HG02884 (cell line): ENCODE measurements around the gene ADAM12.
A peak's percentile ranks its signal among the peaks of the same experiment; 100 is the strongest.

Experiments
- ATAC-seq: cut with Tn5 transposase; IDR thresholded peaks from one replicate; pipeline ENCODE4 v1.9.1; 2021; ENCODE audit warnings: mild to moderate bottlenecking, moderate library complexity; ENCODE audit not compliant: unreplicated experiment

The ADAM12 gene

GRCh38 chr10:126036515-126036914 lies 351.8 kb downstream of the ADAM12 start:
- ATAC-seq: no peak

DNA sequence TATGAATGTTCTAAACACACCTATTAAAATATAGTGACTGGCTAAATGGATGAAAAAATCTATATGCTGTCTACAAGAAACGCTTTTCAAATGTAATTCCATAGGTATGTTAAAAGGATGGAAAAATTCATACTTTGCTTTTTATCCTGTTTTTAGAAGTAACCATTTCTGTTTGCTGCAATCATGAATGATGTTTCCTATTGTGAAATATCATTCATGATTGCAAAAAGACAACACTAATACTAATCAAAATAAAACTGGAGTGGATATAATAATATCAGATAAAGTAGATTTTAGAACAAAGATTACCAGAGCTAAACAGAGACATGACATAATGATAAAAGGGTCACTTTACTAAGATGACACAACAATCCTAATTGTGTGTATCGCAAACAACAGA lies 353.7 kb downstream of the ADAM12 start:
- no peak for ATAC-seq

DNA sequence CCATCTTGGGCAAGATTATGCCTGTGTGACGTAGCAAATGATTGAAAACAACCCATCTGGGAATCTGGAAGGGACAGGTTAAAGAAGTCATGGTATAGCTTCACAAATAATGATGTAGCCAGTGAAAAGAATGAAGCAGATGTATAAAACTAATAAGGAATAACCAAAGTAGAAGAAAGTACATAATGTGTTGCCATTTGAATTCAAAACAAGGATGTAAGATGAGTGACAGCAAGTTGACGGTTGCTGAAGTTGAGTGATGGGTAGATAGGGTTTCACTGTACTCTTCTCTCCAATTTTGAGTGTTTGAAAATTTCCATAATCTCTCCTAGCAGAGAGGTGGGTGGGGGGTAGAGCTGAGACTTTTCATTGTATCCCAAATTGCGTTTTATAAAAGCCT lies 358.3 kb downstream of the ADAM12 start:
- ATAC-seq: no peak

DNA sequence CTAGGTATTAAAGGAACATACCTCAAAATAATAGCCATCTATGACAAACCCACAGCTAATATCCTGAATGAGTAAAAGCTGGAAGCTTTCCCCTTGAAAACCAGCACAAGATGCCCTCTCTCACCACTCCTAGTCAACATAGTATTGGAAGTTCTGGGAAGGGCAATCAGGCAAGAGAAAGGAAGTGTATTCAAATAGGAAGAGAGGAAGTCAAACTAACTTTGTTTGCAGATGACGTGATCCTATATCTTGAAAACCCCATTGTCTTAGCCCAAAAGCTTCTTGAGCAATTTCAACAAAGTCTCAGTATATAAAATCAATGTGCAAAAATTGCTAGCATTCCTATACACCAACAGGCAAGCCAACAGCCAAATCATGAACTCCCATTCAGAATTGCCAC lies 360.6 kb downstream of the ADAM12 start:
- no peak for ATAC-seq

DNA sequence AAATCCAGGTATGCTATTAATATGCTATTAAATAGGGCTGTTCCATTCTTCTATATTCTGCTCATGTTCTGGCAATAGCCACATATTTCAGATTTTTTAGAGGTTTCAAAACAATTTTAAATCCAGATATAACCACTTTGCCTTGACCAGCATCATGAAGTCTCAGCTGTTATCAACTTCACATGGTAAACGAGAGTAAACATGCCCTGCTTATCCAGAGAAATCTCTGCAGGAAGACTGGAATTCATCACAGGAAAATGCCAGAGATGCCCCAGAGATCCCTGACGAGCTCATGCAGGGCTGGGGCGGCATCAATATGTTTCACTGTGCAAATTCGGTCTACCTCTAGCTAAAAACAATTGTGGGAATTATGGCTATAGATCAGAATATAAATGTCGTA lies 365.4 kb downstream of the ADAM12 start:
- ATAC-seq: no peak

DNA sequence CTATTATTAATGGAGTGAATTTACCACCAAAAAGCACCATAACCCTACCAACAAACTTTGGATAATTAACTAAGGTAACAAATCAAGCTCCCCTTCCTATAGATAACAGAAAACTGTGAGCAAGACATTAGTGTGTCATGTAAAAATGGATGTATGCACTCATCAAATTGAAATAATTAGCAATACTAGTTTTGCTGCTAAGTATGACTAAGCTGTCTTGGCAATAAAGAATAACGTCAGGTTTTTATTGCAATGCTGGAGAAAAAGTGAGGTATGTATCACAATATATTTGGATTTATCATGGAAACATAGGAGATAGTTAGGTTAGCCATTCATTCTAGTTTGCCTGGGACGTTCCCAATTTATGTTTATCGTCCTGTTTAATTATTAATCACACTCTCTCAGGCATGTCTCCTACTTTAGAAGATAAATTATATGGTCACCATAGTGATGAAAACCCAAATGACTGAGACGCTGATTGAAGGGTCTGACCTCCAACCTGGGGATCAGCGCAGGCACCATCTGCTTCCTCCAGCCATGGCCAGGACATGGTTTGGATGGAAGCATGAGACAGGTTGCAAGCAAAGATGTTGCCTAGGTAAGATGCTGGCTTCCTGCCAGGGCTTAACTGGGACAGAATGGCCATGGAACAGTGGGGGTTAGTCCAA lies 366.3 kb downstream of the ADAM12 start:
- no peak for ATAC-seq

DNA sequence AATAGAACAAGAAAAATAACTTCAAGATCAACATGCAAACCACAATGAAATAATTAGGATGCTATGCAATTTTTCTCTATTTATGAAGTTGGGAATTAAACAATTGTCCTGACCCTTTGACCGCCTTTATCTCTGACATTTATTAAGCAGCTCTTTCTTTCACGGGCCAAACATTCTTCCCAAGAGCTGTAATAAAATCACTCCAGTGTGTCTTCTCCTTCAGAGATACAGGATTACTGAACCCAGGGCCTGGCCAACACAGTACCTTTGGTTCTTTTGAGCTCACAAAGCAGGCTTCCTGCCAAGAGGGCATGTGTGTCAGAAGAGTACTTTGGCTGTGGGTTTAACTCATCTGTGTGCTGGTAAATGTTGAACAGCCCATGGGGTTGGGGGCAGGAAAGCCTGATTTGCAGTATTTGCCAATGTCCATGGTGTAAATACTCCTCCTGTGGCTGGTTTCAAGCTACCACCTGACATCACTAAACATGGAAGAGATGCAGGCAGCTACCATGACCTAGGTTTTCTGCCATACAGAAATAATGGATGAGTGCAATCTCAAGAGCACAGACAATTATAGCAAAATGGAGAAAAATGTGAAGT lies 370.2 kb downstream of the ADAM12 start:
- no peak for ATAC-seq

DNA sequence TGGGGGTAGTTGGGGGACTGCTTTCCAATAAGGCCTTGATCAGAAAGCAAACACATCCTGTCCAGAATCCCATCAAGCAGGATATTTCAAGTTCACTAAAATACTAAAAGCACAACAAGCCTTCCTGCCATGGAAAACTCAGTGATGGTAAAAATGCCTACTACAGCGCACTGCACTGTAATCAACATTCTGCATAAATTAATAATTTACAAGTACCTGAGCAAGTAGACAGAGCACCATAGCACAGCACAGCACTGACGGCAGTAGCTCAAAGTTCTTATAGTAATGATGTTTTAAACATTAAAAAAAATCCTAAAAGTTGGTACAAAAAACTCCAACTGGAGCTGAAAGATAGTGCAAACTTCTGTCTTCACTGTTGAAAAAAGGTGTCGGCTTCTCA lies 371.4 kb downstream of the ADAM12 start:
- no peak for ATAC-seq

GRCh38 chr10:126016156-126016805 lies 372.0 kb downstream of the ADAM12 start:
- no peak for ATAC-seq

DNA sequence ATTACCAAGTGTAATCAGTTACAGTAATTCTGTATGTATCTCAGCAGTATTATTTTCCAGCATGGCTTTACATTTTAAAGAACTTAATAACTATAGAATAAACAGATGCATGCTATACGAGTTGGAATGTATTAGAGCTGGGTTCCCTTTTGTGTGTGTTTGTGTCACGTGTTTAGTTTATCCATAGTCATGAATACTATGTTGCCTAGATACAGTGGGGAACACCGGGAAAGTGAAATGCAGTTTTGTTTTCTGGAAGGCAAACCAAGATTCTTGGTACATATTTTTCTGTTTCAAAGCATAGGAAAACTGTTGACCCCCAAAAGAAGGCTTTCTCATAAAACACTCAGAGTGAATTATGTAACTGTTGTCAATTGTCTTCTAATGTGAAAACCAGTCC lies 372.9 kb downstream of the ADAM12 start:
- no peak for ATAC-seq

DNA sequence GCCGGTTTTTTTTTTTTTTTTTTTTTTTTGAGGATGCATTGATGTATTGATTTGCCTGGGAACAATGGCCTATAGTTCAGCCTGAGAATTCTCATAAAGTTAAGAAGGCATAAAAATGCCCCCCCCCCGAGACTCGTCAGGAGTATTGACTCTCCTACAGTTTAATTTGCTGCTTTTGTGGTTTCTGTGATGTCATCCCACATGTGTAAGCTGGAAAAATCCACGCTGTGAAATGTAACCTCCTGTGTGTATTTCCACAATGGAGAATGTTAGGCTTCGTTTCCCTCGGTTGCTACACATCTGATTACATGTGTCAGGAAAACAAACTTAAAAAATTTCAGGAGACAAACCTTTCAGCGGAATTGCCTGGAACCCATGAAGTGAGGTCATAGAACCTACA lies 374.0 kb downstream of the ADAM12 start:
- no peak for ATAC-seq

- peak; percentile 82 for ATAC-seq
Measured at GRCh38 chr10:126013489-126014281, 374.6 kb downstream of the ADAM12 start.

DNA sequence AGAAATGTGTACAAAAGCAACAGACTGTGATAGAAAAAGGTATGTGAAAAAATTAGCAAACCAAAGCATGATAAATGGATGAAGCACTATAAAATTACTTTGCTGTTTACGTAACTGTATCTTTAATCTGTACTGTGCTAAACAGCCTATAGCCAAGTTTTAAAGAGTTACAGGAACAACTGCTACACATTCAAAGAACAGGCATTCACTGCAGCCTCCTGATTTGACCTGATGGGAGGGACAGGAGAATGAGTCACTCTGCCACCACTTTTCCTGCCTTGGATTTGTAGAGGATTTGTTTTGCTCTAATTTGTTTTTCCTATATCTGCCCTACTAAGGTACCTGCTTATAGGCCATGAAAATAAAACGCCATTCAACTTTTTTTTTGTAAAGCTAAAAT lies 375.8 kb downstream of the ADAM12 start:
- ATAC-seq: no peak

- ATAC-seq: no peak
Measured at GRCh38 chr10:126011995-126012394, 376.3 kb downstream of the ADAM12 start.

- no peak for ATAC-seq
Measured at GRCh38 chr10:126009650-126010049, 378.6 kb downstream of the ADAM12 start.

DNA sequence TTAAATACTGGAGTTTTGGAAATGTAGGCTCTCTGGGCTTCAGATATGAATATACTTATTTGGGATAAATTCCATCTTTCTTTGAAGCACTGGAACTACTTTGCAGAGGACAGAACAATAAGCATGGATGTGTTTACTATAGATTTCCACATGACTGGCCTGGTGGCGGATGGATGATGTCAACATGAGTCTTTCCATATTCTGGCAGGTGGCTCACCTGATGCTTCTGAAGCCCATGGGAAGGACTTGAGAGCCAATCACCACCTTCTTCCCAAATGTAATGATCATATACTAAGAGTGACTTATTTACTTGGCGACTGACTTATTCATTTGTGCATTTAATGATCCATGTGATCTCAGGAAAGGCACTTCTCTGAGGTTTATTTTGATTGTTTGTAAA lies 381.4 kb downstream of the ADAM12 start:
- no peak for ATAC-seq

DNA sequence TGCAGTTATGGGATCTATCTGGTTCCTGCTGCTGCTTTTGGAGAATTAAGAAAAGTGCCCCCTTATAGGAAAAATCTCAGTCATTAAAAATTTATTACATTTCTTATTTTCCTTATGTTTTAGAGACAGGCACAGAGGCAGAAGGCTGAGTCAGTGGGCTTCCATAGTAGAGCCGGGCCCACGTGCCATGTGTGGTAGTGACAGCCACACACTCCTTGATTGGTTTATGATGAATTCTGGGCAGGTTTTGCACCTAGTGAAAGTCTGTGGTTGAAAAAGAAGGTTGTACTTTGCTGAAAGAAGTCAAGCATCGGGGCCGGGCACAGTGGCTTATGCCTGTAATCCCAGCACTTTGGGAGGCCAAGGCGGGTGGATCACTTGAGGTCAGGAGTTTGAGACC lies 382.0 kb downstream of the ADAM12 start:
- ATAC-seq: no peak

DNA sequence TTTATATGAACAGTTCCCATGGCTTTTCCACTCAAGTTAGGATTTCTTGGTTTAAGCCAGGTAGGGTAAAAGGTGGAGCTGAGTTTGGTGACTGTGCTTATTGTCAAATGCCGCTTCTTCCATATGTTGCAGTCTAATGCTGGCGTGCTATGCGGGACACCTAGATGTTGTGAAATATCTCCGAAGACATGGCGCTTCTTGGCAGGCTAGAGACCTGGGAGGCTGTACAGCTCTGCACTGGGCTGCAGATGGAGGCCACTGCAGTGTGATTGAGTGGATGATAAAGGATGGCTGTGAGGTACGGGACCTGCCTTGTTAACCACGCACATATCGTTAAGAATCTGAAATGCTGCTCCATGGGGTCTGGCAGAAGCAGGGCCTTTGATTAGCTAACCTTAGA lies 383.5 kb downstream of the ADAM12 start:
- ATAC-seq: no peak

- ATAC-seq: no peak
Measured at GRCh38 chr10:126001576-126001975, 386.7 kb downstream of the ADAM12 start.

- no peak for ATAC-seq
Measured at GRCh38 chr10:125999694-126000093, 388.6 kb downstream of the ADAM12 start.

DNA sequence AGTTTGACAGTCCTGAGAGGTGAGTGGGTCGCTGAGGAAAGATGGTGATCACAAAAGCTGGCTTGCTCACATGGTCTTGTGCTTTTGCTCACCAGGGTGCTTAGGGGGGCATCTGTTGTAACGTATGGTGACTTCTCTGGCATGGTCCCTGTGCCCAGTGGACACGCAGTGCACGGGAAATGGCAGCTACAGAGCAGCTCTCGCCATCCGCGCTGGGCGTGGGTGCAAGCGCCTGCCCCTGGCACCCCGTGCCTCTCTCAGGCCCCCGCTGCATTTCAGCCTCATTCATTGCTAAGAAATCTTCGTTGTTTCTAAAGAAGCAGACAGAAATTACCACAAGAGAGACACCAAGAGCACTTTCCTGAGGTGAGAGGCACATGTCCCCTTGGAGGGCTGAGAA lies 390.7 kb downstream of the ADAM12 start:
- ATAC-seq: no peak
